Activated naive CD4-positive, alpha-beta T cell treated with anti-CD3 and anti-CD28 coated beads, Interleukin-2, amount 10 ng/mL, durations not matched to agents 7 days and 5 days (primary cell): ENCODE data around the gene IL12B.

Source experiments
- CTCF ChIA-PET: fragments of 350-600 bp; sonication (Branson Sonifier 250); formaldehyde crosslinking; loops from one replicate; lab custom pipeline; 2021; ENCODE audit warnings: antibody characterized with exemption; lab: Charles Lee
- DNase-seq: peaks from one replicate; pipeline ENCODE4 v3.0.0-alpha.2; 2020
- H3K27ac Mint-ChIP-seq: one replicate; pipeline ENCODE4 v1.8.0; 2021; ENCODE audit warnings: mild to moderate bottlenecking, moderate library complexity, mixed read lengths
- H3K27me3 Mint-ChIP-seq: one replicate; pipeline ENCODE4 v1.8.0; 2021; ENCODE audit warnings: mild to moderate bottlenecking, mixed read lengths
- H3K36me3 Mint-ChIP-seq: one replicate; pipeline ENCODE4 v1.8.0; 2021; ENCODE audit warnings: mixed read lengths
- H3K4me1 Mint-ChIP-seq: one replicate; pipeline ENCODE4 v1.8.0; 2021; ENCODE audit warnings: mixed read lengths
- H3K4me3 Mint-ChIP-seq: one replicate; pipeline ENCODE4 v1.8.0; 2021; ENCODE audit warnings: mild to moderate bottlenecking, moderate library complexity, mixed read lengths
- H3K9me3 Mint-ChIP-seq: one replicate; pipeline ENCODE4 v1.8.0; 2021; ENCODE audit warnings: mixed read lengths

Gene IL12B

GRCh38 chr5:159322180-159322579, 8.1 kb downstream of the IL12B start:
- no peaks in the 10 kb centered on the region for H3K4me1 Mint-ChIP-seq
- CTCF ChIA-PET = no interaction called here
- H3K36me3 Mint-ChIP-seq = no peaks in the 10 kb centered on the region
- H3K27me3 Mint-ChIP-seq = peaks cover 32% of the 10 kb centered on the region
- no peak for DNase-seq
- H3K4me3 Mint-ChIP-seq = no peak overlapping the region
- no peaks in the 10 kb centered on the region for H3K9me3 Mint-ChIP-seq
- no peak overlapping the region for H3K27ac Mint-ChIP-seq

- CTCF ChIA-PET = interaction anchor here (1.0 to 2.0 kb wide), 4 partner anchors 9 to 163 kb away, joined by 3 to 9 read pairs (median 4); no protein-coding TSS in a partner anchor
- H3K9me3 Mint-ChIP-seq = no peaks in the 10 kb centered on the region
Observed at GRCh38 chr5:159319832-159320231, 10.5 kb downstream of the IL12B start.

GRCh38 chr5:159319363-159319762, 10.9 kb downstream of the IL12B start:
- Mint-ChIP-seq H3K27ac (no peak overlapping the region), H3K4me3 (no peak overlapping the region), H3K9me3 (no peaks in the 10 kb centered on the region), H3K27me3 (peaks cover 21% of the 10 kb centered on the region), H3K36me3 (no peaks in the 10 kb centered on the region), H3K4me1 (no peaks in the 10 kb centered on the region)
- CTCF ChIA-PET = interaction anchor here (1.0 to 4.0 kb wide), 4 partner anchors 9 to 162 kb away, joined by 3 to 79 read pairs (median 12); no protein-coding TSS in a partner anchor
- DNase-seq = no peak

More at GRCh38 chr5:159319832-159320231, 10.5 kb downstream of the IL12B start:
- Mint-ChIP-seq H3K36me3 (no peaks in the 10 kb centered on the region), H3K27ac (no peak overlapping the region), H3K4me1 (no peaks in the 10 kb centered on the region), H3K27me3 (peaks cover 23% of the 10 kb centered on the region), H3K4me3 (no peak overlapping the region)
- DNase-seq = no peak

GRCh38 chr5:159318448-159318847, 11.8 kb downstream of the IL12B start:
- CTCF ChIA-PET = interaction anchor here (1.4 to 4.0 kb wide), 4 partner anchors 14 to 161 kb away, joined by 4 to 79 read pairs (median 10); no protein-coding TSS in a partner anchor
- DNase-seq = no peak
- Mint-ChIP-seq H3K27me3 (peaks cover 27% of the 10 kb centered on the region), H3K9me3 (no peaks in the 10 kb centered on the region), H3K4me3 (no peak overlapping the region), H3K4me1 (no peaks in the 10 kb centered on the region), H3K36me3 (no peaks in the 10 kb centered on the region), H3K27ac (no peak overlapping the region)

- no peak for DNase-seq
- Mint-ChIP-seq H3K4me3 (no peak overlapping the region), H3K27me3 (peaks cover 26% of the 10 kb centered on the region), H3K9me3 (no peaks in the 10 kb centered on the region), H3K4me1 (no peaks in the 10 kb centered on the region), H3K27ac (no peak overlapping the region), H3K36me3 (no peaks in the 10 kb centered on the region)
- CTCF ChIA-PET = interaction anchor here (0.9 to 4.0 kb wide), 13 partner anchors 8 to 181 kb away, joined by 3 to 79 read pairs (median 5); no protein-coding TSS in a partner anchor
Observed at GRCh38 chr5:159317849-159318248, 12.4 kb downstream of the IL12B start.

GRCh38 chr5:159316519-159317383, 13.5 kb downstream of the IL12B start:
- Mint-ChIP-seq H3K27me3 (peaks cover 37% of the 10 kb centered on the region), H3K4me1 (no peaks in the 10 kb centered on the region), H3K27ac (no peak overlapping the region), H3K9me3 (no peaks in the 10 kb centered on the region), H3K36me3 (no peaks in the 10 kb centered on the region), H3K4me3 (no peak overlapping the region)
- DNase-seq = peak; percentile 69
- CTCF ChIA-PET = interaction anchor here (0.9 to 4.0 kb wide), 27 partner anchors 9 to 671 kb away, joined by 3 to 79 read pairs (median 4); partner anchors contain the start of gene IL12B

GRCh38 chr5:159313197-159313596, 17.1 kb downstream of the IL12B start:
- Mint-ChIP-seq H3K9me3 (no peaks in the 10 kb centered on the region), H3K4me3 (no peak overlapping the region), H3K27me3 (peaks cover 55% of the 10 kb centered on the region), H3K36me3 (no peaks in the 10 kb centered on the region), H3K27ac (no peak overlapping the region), H3K4me1 (peaks cover 14% of the 10 kb centered on the region)
- no peak for DNase-seq
- CTCF ChIA-PET = interaction anchor here (1.2 kb wide), 1 partner anchor 156 kb away, joined by 6 read pairs; no protein-coding TSS in a partner anchor

GRCh38 chr5:159311063-159311462, 19.2 kb downstream of the IL12B start:
- peaks cover 60% of the 10 kb centered on the region for H3K27me3 Mint-ChIP-seq
- DNase-seq = no peak
- no peaks in the 10 kb centered on the region for H3K36me3 Mint-ChIP-seq
- no peak overlapping the region for H3K27ac Mint-ChIP-seq
- CTCF ChIA-PET = interaction anchor here (1.0 to 2.0 kb wide), 4 partner anchors 9 to 178 kb away, joined by 3 to 9 read pairs (median 4); no protein-coding TSS in a partner anchor
- no peaks in the 10 kb centered on the region for H3K9me3 Mint-ChIP-seq
- peaks cover 14% of the 10 kb centered on the region for H3K4me1 Mint-ChIP-seq
- no peak overlapping the region for H3K4me3 Mint-ChIP-seq

GRCh38 chr5:159310511-159310910, 19.8 kb downstream of the IL12B start:
- CTCF ChIA-PET = interaction anchor here (0.8 to 2.0 kb wide), 5 partner anchors 10 to 677 kb away, joined by 3 to 9 read pairs (median 3); no protein-coding TSS in a partner anchor
- Mint-ChIP-seq H3K4me3 (no peak overlapping the region), H3K4me1 (peaks cover 14% of the 10 kb centered on the region), H3K9me3 (no peaks in the 10 kb centered on the region), H3K27ac (no peak overlapping the region), H3K36me3 (no peaks in the 10 kb centered on the region), H3K27me3 (peaks cover 60% of the 10 kb centered on the region)
- peak; percentile 56 for DNase-seq

GRCh38 chr5:159309689-159310433, 20.4 kb downstream of the IL12B start:
- H3K27ac Mint-ChIP-seq = no peak overlapping the region
- CTCF ChIA-PET = interaction anchor here (0.8 to 2.0 kb wide), 5 partner anchors 11 to 678 kb away, joined by 3 to 9 read pairs (median 3); no protein-coding TSS in a partner anchor
- H3K36me3 Mint-ChIP-seq = no peaks in the 10 kb centered on the region
- H3K9me3 Mint-ChIP-seq = no peaks in the 10 kb centered on the region
- H3K4me1 Mint-ChIP-seq = peaks cover 14% of the 10 kb centered on the region
- peaks cover 66% of the 10 kb centered on the region for H3K27me3 Mint-ChIP-seq
- no peak for DNase-seq
- no peak overlapping the region for H3K4me3 Mint-ChIP-seq

- Mint-ChIP-seq H3K27ac (no peak overlapping the region), H3K36me3 (no peaks in the 10 kb centered on the region), H3K27me3 (peaks cover 60% of the 10 kb centered on the region), H3K4me3 (no peak overlapping the region), H3K4me1 (peaks cover 3% of the 10 kb centered on the region), H3K9me3 (peaks cover 18% of the 10 kb centered on the region)
- no peak for DNase-seq
- CTCF ChIA-PET = interaction anchor here (2.5 kb wide), 1 partner anchor 12 kb away, joined by 9 read pairs; no protein-coding TSS in a partner anchor
Observed at GRCh38 chr5:159304961-159305595, 25.2 kb downstream of the IL12B start.

GRCh38 chr5:159303286-159303685, 27.0 kb downstream of the IL12B start:
- H3K27me3 Mint-ChIP-seq = peaks cover 52% of the 10 kb centered on the region
- peaks cover 4% of the 10 kb centered on the region for H3K36me3 Mint-ChIP-seq
- no peak overlapping the region for H3K27ac Mint-ChIP-seq
- no peaks in the 10 kb centered on the region for H3K4me1 Mint-ChIP-seq
- CTCF ChIA-PET = no interaction called here
- peaks cover 26% of the 10 kb centered on the region for H3K9me3 Mint-ChIP-seq
- H3K4me3 Mint-ChIP-seq = no peak overlapping the region
- no peak for DNase-seq
